ENCODE measurements around the gene WDR48. TPM values are rescaled to one million over a fixed set of nuclear protein-coding genes. Genes with fewer than 3 reads are reported as not detected.

The WDR48 gene
- total RNA-seq, 1 donor from 2014 or later: 33.6 TPM

GRCh38 chr3:39022286-39022630, 29.6 kb upstream of the WDR48 start:
- Histone ChIP-seq H3K27ac (replicated peaks) (no peak overlapping the region), H3K9me3 (replicated peaks) (no peaks in the 10 kb centered on the region), H3K4me1 (no peaks in the 10 kb centered on the region), H3K36me3 (no peaks in the 10 kb centered on the region), H3K4me3 (no peak overlapping the region), H3K27me3 (ENCODE audit: low read depth) (peaks cover 14% of the 10 kb centered on the region)
- DNase-seq: no peak
- TF ChIP-seq, protein P1, sequence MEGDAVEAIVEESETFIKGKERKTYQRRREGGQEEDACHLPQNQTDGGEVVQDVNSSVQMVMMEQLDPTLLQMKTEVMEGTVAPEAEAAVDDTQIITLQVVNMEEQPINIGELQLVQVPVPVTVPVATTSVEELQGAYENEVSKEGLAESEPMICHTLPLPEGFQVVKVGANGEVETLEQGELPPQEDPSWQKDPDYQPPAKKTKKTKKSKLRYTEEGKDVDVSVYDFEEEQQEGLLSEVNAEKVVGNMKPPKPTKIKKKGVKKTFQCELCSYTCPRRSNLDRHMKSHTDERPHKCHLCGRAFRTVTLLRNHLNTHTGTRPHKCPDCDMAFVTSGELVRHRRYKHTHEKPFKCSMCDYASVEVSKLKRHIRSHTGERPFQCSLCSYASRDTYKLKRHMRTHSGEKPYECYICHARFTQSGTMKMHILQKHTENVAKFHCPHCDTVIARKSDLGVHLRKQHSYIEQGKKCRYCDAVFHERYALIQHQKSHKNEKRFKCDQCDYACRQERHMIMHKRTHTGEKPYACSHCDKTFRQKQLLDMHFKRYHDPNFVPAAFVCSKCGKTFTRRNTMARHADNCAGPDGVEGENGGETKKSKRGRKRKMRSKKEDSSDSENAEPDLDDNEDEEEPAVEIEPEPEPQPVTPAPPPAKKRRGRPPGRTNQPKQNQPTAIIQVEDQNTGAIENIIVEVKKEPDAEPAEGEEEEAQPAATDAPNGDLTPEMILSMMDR (IDR thresholded peaks at IDR 0.05; ENCODE audit: borderline replicate concordance): no peak
- intact Hi-C loops (cut with micrococcal nuclease): no loop called here

DNA sequence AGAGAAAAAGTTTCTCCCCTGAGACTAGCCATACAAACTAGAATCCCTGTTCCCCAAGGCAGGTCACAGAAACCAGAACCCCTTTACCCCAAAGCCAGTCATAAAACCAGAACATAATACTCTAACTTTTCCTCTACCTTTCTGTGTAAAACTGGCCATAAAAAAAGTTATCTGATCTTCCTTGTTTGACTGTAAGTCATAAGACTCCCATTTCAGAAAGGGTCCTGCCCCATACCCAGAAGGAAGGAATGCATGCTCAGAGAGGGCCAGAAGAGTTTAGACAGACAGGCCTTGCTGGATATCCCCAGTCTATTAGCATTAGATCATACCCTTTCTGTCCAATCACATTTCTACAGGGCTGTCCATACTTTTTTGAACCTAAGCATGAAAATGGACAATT, 27.3 kb upstream of the WDR48 start:
- TF ChIP-seq, protein P1 (IDR thresholded peaks at IDR 0.05; ENCODE audit: borderline replicate concordance): no peak
- Histone ChIP-seq H3K27me3 (ENCODE audit: low read depth) (no peaks in the 10 kb centered on the region), H3K9me3 (replicated peaks) (no peaks in the 10 kb centered on the region), H3K27ac (replicated peaks) (no peak overlapping the region), H3K36me3 (no peaks in the 10 kb centered on the region), H3K4me1 (no peaks in the 10 kb centered on the region), H3K4me3 (no peak overlapping the region)
- intact Hi-C loops (cut with micrococcal nuclease): no loop called here
- DNase-seq: no peak

GRCh38 chr3:39025222-39025970, 26.4 kb upstream of the WDR48 start:
- intact Hi-C loops (cut with micrococcal nuclease): no loop called here
- DNase-seq: no peak
- no peak overlapping the region for H3K27ac ChIP-seq (replicated peaks)

DNA sequence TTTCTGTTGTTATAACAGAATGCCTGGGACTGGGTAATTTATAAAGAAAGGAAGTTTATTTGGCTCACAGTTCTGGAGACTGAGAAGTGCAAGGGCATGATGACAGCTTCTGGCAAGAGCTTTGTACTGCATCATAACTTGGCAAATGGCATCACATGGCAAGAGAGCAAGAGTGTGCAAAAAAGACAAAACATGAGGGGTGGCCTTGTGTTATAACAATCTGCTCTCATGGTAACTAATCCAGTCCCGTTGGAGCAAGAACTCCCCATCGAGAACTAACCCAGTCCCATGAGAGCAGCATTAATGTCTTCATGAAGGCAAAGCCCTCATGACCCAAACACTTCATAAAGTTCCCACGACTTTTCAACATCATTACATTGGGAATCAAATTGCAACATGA, 23.3 kb upstream of the WDR48 start:
- Histone ChIP-seq H3K27ac (replicated peaks) (no peak overlapping the region), H3K36me3 (no peaks in the 10 kb centered on the region), H3K27me3 (ENCODE audit: low read depth) (no peaks in the 10 kb centered on the region), H3K9me3 (replicated peaks) (no peaks in the 10 kb centered on the region), H3K4me3 (no peak overlapping the region), H3K4me1 (no peaks in the 10 kb centered on the region)
- no peak for DNase-seq
- intact Hi-C loops (cut with micrococcal nuclease): no loop called here
- TF ChIP-seq, protein P1 (IDR thresholded peaks at IDR 0.05; ENCODE audit: borderline replicate concordance): no peak

More at GRCh38 chr3:39025222-39025970, 26.4 kb upstream of the WDR48 start:
- no peaks in the 10 kb centered on the region for H3K27me3 ChIP-seq (ENCODE audit: low read depth)
- TF ChIP-seq, protein P1 (IDR thresholded peaks at IDR 0.05; ENCODE audit: borderline replicate concordance): no peak
- no peaks in the 10 kb centered on the region for H3K4me1 ChIP-seq
- H3K4me3 ChIP-seq: no peak overlapping the region
- H3K36me3 ChIP-seq: no peaks in the 10 kb centered on the region
- H3K9me3 ChIP-seq (replicated peaks): no peaks in the 10 kb centered on the region

GRCh38 chr3:39029556-39029955, 22.3 kb upstream of the WDR48 start:
- Histone ChIP-seq H3K4me1 (no peaks in the 10 kb centered on the region), H3K27ac (replicated peaks) (no peak overlapping the region), H3K36me3 (no peaks in the 10 kb centered on the region), H3K4me3 (no peak overlapping the region), H3K9me3 (replicated peaks) (peaks cover 4% of the 10 kb centered on the region), H3K27me3 (ENCODE audit: low read depth) (no peaks in the 10 kb centered on the region)
- TF ChIP-seq, protein P1 (IDR thresholded peaks at IDR 0.05; ENCODE audit: borderline replicate concordance): no peak
- intact Hi-C loops (cut with micrococcal nuclease): no loop called here
- no peak for DNase-seq
